Subcutaneous abdominal adipose tissue (tissue), 5 donors: ENCODE results near the gene B3GNT8.

Experiments used
- H3K27ac ChIP-seq: one replicate; pipeline ENCODE4 v1.7.0; 2013; ENCODE audit warnings: low read depth, mild to moderate bottlenecking, inconsistent platforms, low read length, moderate library complexity
- H3K27me3 ChIP-seq, 5 donors: one replicate each; pipeline ENCODE4 v1.7.0; 2013; ENCODE audit warnings: low read length in 5 of 5, inconsistent platforms in 1 of 5; ENCODE audit not compliant: control insufficient read depth in 5 of 5, insufficient read depth in 4 of 5
- H3K36me3 ChIP-seq, 5 donors: one replicate each; pipeline ENCODE4 v1.7.0; 2013; ENCODE audit warnings: low read length in 5 of 5; ENCODE audit not compliant: control insufficient read depth in 5 of 5, insufficient read depth in 5 of 5
- H3K4me1 ChIP-seq, 5 donors: one replicate each; pipeline ENCODE4 v1.7.0; 2013; ENCODE audit warnings: low read length in 5 of 5, mild to moderate bottlenecking in 3 of 5, moderate library complexity in 1 of 5; ENCODE audit not compliant: control insufficient read depth in 5 of 5, insufficient read depth in 5 of 5
- H3K4me3 ChIP-seq, 5 donors: one replicate each; pipeline ENCODE4 v1.7.0; 2013; ENCODE audit warnings: low read length in 5 of 5, low read depth in 1 of 5
- H3K9ac ChIP-seq, 5 donors: one replicate each; pipeline ENCODE4 v1.7.0; 2013; ENCODE audit warnings: low read length in 5 of 5, mild to moderate bottlenecking in 4 of 5, moderate library complexity in 3 of 5
- H3K9me3 ChIP-seq, 5 donors: one replicate each; pipeline ENCODE4 v1.7.0; 2013; ENCODE audit warnings: low read length in 5 of 5; ENCODE audit not compliant: control insufficient read depth in 5 of 5
- donor health status: healthy.
- donor health status: healthy.
- donor health status: healthy.
- donor health status: healthy.
- donor health status: healthy.

B3GNT8 gene

DNA sequence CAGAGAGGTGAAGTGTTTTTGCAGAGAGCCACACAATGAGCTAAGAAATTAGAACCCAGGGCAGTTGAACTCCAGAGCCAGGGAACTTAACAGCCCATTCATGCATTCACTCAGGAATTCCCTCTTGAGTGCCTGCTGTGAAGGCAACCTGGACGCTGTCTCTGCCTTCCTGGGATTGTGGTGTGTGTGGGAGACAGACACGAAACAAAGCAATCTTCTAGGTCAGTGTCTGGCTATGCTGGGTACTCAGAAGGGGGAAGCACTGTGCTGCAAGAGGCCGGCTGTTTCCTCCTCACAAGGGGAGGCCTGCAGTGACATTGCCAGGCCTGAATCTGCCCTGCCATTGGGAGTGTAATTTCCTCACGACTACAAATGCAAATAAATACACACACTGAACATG, 19.9 kb downstream of the B3GNT8 start:
- Histone ChIP-seq H3K27ac (no peak overlapping the region), H3K4me1 (peaks cover 9 to 62% (median 45%) of the 10 kb centered on the region in 5 donors), H3K4me3 (no peak overlapping the region), H3K27me3 (no peaks in the 10 kb centered on the region), H3K9me3 (no peaks in the 10 kb centered on the region), H3K36me3 (peaks cover 0 to 34% (median 19%) of the 10 kb centered on the region in 5 donors), H3K9ac (no peak overlapping the region)

DNA sequence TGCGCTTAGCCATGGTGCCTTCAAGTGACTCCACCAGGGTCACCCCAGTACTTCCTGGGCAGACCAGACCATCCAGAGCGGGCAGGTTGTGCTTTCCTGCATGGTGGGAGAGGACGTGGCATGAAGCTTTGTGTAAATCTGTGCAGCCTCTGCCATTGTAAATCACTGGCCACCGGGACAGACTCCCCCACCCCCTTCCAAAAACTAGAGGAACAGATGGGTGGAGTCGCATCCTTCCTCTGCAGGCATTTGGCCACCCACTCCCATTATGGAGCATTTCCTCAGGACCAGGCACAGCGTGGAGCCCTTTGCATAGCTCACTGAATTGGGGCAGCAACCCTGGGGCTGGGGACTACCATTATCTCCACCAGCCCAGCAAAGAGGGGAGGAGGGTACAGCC, 21.4 kb downstream of the B3GNT8 start:
- peaks cover 9 to 54% (median 32%) of the 10 kb centered on the region in 5 donors for H3K4me1 ChIP-seq

DNA sequence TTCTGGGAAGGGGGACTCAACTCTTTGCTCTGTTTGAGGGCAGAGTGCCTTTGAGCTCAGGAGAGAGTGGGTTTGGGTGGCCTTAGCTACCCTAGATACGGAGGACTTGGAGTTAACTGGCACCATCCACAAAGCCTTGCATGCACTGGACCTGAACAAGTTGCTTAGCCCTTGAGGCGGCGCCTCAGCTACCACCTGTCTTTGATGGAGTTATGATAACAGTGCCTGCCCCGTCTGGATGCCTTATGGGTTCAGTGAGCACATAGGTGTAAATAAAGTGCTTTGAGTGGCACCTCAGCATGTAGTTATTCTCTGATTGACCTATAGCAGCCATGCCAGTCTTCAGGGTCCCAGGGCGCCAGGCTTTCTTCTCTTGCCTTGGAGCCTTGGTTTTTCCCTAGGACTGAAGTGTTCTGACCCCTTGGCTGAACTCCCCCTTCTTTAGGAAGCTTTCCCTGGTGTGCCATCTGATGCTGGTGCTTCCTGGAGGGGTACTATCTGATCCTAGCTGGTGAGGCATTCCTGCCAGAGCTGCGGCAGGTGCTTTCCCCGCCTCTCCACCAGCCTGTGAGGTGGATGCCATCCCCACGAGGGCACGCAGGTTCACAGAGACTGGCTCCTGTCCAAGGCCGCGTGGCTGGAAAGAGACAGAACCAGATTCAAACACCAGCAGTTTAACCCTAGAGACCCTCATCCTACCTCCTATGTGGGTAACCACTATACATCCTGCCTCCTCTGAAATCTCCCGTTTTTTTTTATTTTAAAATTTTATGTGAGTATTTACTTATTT, 23.8 kb downstream of the B3GNT8 start:
- H3K9me3 ChIP-seq = no peaks in the 10 kb centered on the region
- no peak overlapping the region for H3K4me3 ChIP-seq
- H3K27ac ChIP-seq = no peak overlapping the region
- peaks cover 0 to 22% (median 4%) of the 10 kb centered on the region in 5 donors for H3K36me3 ChIP-seq
- peaks cover 11 to 54% (median 26%) of the 10 kb centered on the region in 5 donors for H3K4me1 ChIP-seq
- no peak overlapping the region for H3K9ac ChIP-seq
- H3K27me3 ChIP-seq = no peaks in the 10 kb centered on the region

More for the DNA sequence above, 21.4 kb downstream of the B3GNT8 start:
- peak overlapping the region in 2 of 5 donors; percentile 6 to 35 for H3K4me3 ChIP-seq
- H3K27ac ChIP-seq = no peak overlapping the region
- no peaks in the 10 kb centered on the region for H3K9me3 ChIP-seq
- H3K36me3 ChIP-seq = peaks cover 3 to 27% (median 6%) of the 10 kb centered on the region in 5 donors
- H3K27me3 ChIP-seq = no peaks in the 10 kb centered on the region
- no peak overlapping the region for H3K9ac ChIP-seq

DNA sequence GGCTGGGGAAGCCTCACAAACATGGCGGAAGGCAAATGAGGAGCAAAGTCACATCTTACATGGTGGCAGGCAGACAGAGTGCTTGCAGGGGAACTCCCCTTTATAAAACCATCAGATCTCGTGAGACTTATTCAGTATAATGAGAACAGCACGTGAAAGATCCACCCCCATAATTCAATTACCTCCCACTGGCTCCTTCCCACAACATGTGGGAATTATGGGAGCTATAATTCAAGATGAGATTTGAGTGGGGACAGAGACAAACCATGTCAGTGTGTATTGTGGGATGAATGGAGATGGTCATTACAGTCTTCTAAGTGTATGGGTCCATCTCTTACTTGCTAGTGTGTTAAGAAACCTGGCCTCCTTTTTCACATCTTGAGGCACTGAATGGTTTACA, 25.2 kb downstream of the B3GNT8 start:
- Histone ChIP-seq H3K4me3 (no peak overlapping the region), H3K27me3 (no peaks in the 10 kb centered on the region), H3K9ac (peak overlapping the region in 1 of 5 donors; percentile 48), H3K9me3 (no peaks in the 10 kb centered on the region), H3K27ac (no peak overlapping the region), H3K36me3 (peaks cover 0 to 22% (median 4%) of the 10 kb centered on the region in 5 donors), H3K4me1 (peaks cover 13 to 56% (median 23%) of the 10 kb centered on the region in 5 donors)

DNA sequence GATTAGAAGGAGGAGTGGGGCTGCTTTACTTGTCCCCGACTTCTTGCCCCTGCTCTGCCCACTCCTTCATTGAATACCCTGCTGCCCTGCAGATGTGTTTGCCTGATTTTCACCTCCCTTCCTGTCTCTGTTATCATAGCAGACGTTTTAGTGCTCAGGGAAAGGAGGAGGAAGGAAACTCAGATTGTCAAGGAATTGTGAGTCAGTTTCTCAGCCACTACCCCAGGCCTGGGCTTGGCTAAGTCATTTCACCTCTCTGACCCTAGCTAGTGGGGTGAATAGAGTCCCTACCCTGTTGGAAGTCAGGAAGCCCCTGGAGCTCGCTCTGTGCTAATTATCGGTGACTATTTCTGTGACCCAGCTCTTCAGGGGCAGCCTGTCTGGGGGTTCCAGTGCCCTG, 25.7 kb downstream of the B3GNT8 start:
- no peak overlapping the region for H3K27ac ChIP-seq
- H3K4me1 ChIP-seq = peaks cover 16 to 56% (median 28%) of the 10 kb centered on the region in 5 donors
- H3K27me3 ChIP-seq = no peaks in the 10 kb centered on the region
- no peak overlapping the region for H3K4me3 ChIP-seq
- H3K36me3 ChIP-seq = peaks cover 0 to 22% (median 4%) of the 10 kb centered on the region in 5 donors
- H3K9ac ChIP-seq = no peak overlapping the region
- H3K9me3 ChIP-seq = no peaks in the 10 kb centered on the region

DNA sequence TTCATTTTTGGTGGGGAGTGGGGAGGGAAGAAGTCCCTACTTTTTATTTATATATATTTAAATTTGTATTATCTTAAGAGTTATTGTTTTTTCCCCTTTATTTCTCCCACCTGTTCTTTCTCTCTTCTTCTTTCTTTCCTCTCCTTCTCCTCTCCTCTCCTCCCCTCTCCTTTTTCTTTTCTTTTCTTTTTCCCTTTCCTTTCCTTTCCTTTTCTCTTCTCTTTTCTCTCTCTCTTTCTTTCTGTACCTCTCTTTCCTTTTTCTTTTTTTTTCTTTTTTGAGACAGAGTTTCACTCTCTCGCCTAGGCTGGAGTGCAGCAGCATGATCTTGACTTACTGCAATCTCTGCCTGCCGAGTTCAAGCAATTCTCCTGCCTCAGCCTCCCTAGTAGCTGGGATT, 27.6 kb downstream of the B3GNT8 start:
- no peaks in the 10 kb centered on the region for H3K9me3 ChIP-seq
- no peaks in the 10 kb centered on the region for H3K27me3 ChIP-seq
- H3K4me1 ChIP-seq = peaks cover 11 to 43% (median 28%) of the 10 kb centered on the region in 5 donors
- no peak overlapping the region for H3K4me3 ChIP-seq
- peaks cover 0 to 17% (median 4%) of the 10 kb centered on the region in 5 donors for H3K36me3 ChIP-seq
- peak overlapping the region in 1 of 5 donors; percentile 41 for H3K9ac ChIP-seq
- H3K27ac ChIP-seq = no peak overlapping the region

DNA sequence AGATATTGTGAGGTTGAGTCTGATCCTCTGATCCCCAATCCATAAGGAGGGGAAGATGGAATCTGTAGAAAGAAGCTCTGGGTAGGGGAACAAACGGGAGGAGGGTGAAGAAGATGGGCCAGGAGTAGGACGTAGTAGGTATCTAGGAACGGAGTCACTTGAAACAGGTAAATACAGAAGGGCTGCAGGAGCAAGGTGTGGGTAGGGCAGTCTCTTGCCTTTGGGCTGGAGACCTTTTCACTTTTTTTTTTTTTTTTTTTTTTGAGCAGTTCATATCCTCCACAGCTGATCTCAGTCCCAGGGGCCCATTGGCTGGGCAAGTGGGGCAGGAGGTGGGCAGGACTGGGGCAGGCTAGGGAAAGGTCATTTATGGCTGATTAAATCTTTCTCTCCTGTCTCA, 28.1 kb downstream of the B3GNT8 start:
- H3K27me3 ChIP-seq = no peaks in the 10 kb centered on the region
- peak overlapping the region in 3 of 5 donors; percentile 95 to 99 (median 98) for H3K4me3 ChIP-seq
- H3K27ac ChIP-seq = no peak overlapping the region
- peaks cover 11 to 43% (median 28%) of the 10 kb centered on the region in 5 donors for H3K4me1 ChIP-seq
- H3K9ac ChIP-seq = peak overlapping the region; percentile 7 to 97 (median 89)
- no peaks in the 10 kb centered on the region for H3K9me3 ChIP-seq
- peaks cover 0 to 17% (median 4%) of the 10 kb centered on the region in 5 donors for H3K36me3 ChIP-seq

DNA sequence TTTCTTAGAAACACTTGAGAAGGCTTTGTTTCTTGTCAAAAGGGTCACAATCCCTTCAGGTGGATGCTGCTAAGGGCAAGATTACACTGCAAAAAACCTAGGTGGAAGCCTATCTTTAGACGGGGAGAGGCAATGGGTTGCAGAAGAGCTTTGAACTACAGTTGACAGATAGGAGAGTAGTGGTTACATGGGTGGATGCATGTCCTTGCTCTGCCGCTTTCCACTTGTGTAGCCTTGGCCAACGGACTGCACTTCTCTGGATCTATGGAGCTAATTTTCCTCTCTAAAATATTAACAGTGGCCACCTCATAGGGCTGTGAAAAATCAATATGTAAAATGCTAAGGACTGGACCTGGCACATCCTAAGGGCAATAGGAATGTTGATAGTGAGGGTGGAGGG, 28.6 kb downstream of the B3GNT8 start:
- Histone ChIP-seq H3K9me3 (no peaks in the 10 kb centered on the region), H3K4me3 (peak overlapping the region; percentile 84 to 99 (median 95)), H3K27ac (no peak overlapping the region), H3K4me1 (peaks cover 11 to 43% (median 28%) of the 10 kb centered on the region in 5 donors), H3K9ac (peak overlapping the region; percentile 7 to 97 (median 92)), H3K27me3 (no peaks in the 10 kb centered on the region), H3K36me3 (peaks cover 0 to 16% (median 4%) of the 10 kb centered on the region in 5 donors)

DNA sequence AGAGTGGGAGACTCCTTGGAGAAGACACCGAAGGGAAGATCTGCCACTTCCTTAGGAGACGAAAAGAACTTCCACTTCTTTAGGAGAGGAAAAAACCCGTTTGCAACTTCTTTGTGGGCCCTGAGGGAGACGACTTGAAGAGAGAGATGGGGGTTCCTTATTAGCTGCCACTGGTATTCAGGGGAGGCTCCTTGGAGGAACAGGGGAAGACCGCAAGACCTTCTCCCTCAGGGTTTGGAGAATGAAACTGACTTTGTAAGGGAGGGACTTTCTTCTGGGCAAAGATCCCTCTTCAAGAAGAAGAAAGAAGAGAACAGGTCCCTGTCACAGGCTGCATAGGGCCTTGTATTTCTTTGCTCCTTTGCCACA, 29.1 kb downstream of the B3GNT8 start:
- Histone ChIP-seq H3K9me3 (no peaks in the 10 kb centered on the region), H3K27ac (peak overlapping the region; percentile 97), H3K9ac (peak overlapping the region; percentile 16 to 97 (median 92)), H3K36me3 (peaks cover 0 to 11% (median 2%) of the 10 kb centered on the region in 5 donors), H3K4me3 (peak overlapping the region; percentile 84 to 99 (median 95)), H3K27me3 (no peaks in the 10 kb centered on the region), H3K4me1 (peaks cover 10 to 39% (median 28%) of the 10 kb centered on the region in 5 donors)
